K562 (cell line): ENCODE measurements around the gene RABEPK. TPM values are rescaled to one million over a fixed set of nuclear protein-coding genes. Genes with fewer than 3 reads are reported as not detected.

Experiments used
- CC2D1A ChIP-seq: fragments of 450-650 bp; IDR thresholded peaks from 2 replicates; pipeline ENCODE4 v1.6.1; 2017; ENCODE audit warnings: mild to moderate bottlenecking
- FOXK2 ChIP-seq, 2 experiments: fragments of 450-650 bp; IDR thresholded peaks in 1 of 2; conservative IDR thresholded peaks in 1 of 2; 2 replicates each; pipeline ENCODE4 v1.6.1; 2016; ENCODE audit warnings: low read depth in 2 of 2, mild to moderate bottlenecking in 1 of 2
- MTA1 ChIP-seq: fragments of 450-650 bp; IDR thresholded peaks from 2 replicates; pipeline ENCODE4 v1.6.1; 2017; ENCODE audit warnings: borderline replicate concordance
- MTA2 ChIP-seq: fragments of 450-650 bp; IDR thresholded peaks from 2 replicates; pipeline ENCODE4 v1.6.1; 2016; ENCODE audit warnings: low read depth
- PHB2 ChIP-seq: fragments of 450-650 bp; IDR thresholded peaks from 2 replicates; pipeline ENCODE4 v1.6.1; 2017; ENCODE audit warnings: low read depth
- RCOR1 ChIP-seq, 2 experiments: IDR thresholded peaks; 2 replicates each; pipeline ENCODE4 v1.6.1; 2012; ENCODE audit warnings: low read depth in 2 of 2, low read length in 2 of 2, borderline replicate concordance in 1 of 2, improper control_type of control experiment in 1 of 2
- TEAD1 ChIP-seq, 2 experiments: fragments of 450-650 bp in 1 of 2; sonication (generic) in 1 of 2; formaldehyde crosslinking; IDR thresholded peaks; 2 replicates each; pipeline versions ENCODE4 v1.4.0 to v1.8.0; 2020 to 2022; ENCODE audit warnings: mild to moderate bottlenecking in 2 of 2, missing genetic modification reagents in 1 of 2
- U2AF2 ChIP-seq: fragments of 200-400 bp; formaldehyde crosslinking; optimal IDR thresholded peaks from 2 replicates; pipeline ENCODE3; 2017; ENCODE audit warnings: low read depth, mild to moderate bottlenecking, low read length
- polyA plus RNA-seq, 8 experiments: library from polyadenylated mRNA; depleted of rRNA in 4 of 8; stranded (reverse) in 5 of 8; unstranded in 3 of 8; fragments of >200 nt; fragmentation: Nextera tagmentation in 2 of 8; fragmentation: Illumina TruSeq in 1 of 8; extraction: Ambion mirVana in 2 of 8; extraction: Trizol in 1 of 8; gene quantifications; 2 replicates each; pipeline versions ENCODE4 v1.2.1 to v1.2.3, GENCODE V29; 2011 to 2014; ENCODE audit warnings: inconsistent platforms in 1 of 8, missing spikeins in 1 of 8
- total RNA-seq, 7 experiments: library from RNA; depleted of rRNA in 6 of 7; stranded (reverse); fragments of >200 nt in 6 of 7; fragmentation: Illumina TruSeq in 2 of 7; extraction: Trizol in 2 of 7; gene quantifications; 2 replicates each; pipeline versions ENCODE4 v1.2.1 to v1.2.3, GENCODE V29; 2011 to 2021; ENCODE audit warnings: low replicate concordance in 1 of 7
- TF ChIP-seq, protein P1 (sequence below): sonication (generic); formaldehyde crosslinking; IDR thresholded peaks from 2 replicates; pipeline ENCODE4 v1.8.1; 2023; ENCODE audit warnings: mild to moderate bottlenecking, missing genetic modification reagents
- TF ChIP-seq, protein P2 (sequence below): fragments of 450-650 bp; IDR thresholded peaks from 2 replicates; pipeline ENCODE4 v1.6.1; 2016; ENCODE audit warnings: low read depth
- TF ChIP-seq, protein P3 (sequence below): fragments of 450-650 bp; IDR thresholded peaks from 2 replicates; pipeline ENCODE4 v1.6.1; 2016; ENCODE audit warnings: antibody characterized with exemption
- TF ChIP-seq, protein P4 (sequence below): fragments of 250-450 bp; sonication (Bioruptor Pico); IDR thresholded peaks from 2 replicates; pipeline ENCODE4 v1.9.0; 2021; ENCODE audit warnings: mild to moderate bottlenecking
- TF ChIP-seq, protein P5 (sequence below): sonication (generic); formaldehyde crosslinking; IDR thresholded peaks from 2 replicates; pipeline ENCODE4 v1.8.1; 2023; ENCODE audit warnings: mild to moderate bottlenecking, missing genetic modification reagents

RABEPK gene
- total and polyA plus RNA-seq, 9 of the 15 experiments (the other 6 are each of a cell fraction or from before 2014, with no cell fraction given), result 38.3 to 113 (median 52.8) TPM

DNA sequence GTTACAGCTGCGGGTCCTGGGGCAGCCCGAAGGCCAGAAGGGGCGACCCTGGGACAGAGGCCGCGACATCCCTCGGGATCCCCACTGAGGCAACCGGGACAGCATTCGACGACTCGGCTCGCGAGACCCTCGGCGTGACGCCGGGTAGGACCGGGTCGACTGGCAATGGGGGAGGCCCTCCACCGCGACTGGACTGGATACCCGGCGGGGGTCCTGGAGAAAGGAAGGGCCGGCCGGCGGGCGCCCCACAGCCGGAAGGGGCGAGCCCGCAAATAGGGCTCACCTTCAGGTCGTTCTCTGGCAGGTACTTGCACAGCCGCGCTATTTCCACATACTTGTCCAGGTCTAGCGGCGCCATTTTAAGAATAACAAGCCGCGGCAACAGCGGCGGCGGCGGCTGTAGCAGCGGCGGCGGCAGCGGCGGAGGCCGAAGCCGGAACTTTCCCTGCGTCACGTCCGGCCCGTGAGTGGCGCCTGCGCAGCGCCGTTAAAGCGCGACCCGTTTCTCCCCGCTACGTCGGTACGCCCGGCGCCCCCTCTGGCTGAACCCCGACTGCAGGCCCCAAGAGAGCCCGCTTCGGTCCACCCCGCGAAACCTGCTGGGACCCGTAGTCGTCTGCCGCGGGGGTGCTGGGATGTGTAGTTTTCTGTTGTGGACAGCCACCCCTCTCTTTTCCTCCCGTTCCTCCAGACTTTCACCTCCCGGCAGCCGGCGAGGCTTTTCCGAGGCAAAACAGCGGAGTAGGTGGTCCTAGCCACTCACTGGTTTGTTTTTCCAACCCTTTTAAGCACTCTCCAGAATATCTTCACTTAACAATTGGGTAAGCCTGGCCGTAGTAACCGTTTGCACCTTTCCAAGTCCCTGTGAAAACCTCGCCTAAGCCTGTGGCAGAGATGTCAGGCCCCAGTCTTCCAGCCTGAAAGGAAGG lies 10.7 kb upstream of the RABEPK start, which contains the start of gene PPP6C (continued):
- TF ChIP-seq, protein P1, sequence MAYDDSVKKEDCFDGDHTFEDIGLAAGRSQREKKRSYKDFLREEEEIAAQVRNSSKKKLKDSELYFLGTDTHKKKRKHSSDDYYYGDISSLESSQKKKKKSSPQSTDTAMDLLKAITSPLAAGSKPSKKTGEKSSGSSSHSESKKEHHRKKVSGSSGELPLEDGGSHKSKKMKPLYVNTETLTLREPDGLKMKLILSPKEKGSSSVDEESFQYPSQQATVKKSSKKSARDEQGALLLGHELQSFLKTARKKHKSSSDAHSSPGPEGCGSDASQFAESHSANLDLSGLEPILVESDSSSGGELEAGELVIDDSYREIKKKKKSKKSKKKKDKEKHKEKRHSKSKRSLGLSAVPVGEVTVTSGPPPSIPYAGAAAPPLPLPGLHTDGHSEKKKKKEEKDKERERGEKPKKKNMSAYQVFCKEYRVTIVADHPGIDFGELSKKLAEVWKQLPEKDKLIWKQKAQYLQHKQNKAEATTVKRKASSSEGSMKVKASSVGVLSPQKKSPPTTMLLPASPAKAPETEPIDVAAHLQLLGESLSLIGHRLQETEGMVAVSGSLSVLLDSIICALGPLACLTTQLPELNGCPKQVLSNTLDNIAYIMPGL, result no peak; the same call in 1 of the 2 replicates
- TF ChIP-seq, protein P2, sequence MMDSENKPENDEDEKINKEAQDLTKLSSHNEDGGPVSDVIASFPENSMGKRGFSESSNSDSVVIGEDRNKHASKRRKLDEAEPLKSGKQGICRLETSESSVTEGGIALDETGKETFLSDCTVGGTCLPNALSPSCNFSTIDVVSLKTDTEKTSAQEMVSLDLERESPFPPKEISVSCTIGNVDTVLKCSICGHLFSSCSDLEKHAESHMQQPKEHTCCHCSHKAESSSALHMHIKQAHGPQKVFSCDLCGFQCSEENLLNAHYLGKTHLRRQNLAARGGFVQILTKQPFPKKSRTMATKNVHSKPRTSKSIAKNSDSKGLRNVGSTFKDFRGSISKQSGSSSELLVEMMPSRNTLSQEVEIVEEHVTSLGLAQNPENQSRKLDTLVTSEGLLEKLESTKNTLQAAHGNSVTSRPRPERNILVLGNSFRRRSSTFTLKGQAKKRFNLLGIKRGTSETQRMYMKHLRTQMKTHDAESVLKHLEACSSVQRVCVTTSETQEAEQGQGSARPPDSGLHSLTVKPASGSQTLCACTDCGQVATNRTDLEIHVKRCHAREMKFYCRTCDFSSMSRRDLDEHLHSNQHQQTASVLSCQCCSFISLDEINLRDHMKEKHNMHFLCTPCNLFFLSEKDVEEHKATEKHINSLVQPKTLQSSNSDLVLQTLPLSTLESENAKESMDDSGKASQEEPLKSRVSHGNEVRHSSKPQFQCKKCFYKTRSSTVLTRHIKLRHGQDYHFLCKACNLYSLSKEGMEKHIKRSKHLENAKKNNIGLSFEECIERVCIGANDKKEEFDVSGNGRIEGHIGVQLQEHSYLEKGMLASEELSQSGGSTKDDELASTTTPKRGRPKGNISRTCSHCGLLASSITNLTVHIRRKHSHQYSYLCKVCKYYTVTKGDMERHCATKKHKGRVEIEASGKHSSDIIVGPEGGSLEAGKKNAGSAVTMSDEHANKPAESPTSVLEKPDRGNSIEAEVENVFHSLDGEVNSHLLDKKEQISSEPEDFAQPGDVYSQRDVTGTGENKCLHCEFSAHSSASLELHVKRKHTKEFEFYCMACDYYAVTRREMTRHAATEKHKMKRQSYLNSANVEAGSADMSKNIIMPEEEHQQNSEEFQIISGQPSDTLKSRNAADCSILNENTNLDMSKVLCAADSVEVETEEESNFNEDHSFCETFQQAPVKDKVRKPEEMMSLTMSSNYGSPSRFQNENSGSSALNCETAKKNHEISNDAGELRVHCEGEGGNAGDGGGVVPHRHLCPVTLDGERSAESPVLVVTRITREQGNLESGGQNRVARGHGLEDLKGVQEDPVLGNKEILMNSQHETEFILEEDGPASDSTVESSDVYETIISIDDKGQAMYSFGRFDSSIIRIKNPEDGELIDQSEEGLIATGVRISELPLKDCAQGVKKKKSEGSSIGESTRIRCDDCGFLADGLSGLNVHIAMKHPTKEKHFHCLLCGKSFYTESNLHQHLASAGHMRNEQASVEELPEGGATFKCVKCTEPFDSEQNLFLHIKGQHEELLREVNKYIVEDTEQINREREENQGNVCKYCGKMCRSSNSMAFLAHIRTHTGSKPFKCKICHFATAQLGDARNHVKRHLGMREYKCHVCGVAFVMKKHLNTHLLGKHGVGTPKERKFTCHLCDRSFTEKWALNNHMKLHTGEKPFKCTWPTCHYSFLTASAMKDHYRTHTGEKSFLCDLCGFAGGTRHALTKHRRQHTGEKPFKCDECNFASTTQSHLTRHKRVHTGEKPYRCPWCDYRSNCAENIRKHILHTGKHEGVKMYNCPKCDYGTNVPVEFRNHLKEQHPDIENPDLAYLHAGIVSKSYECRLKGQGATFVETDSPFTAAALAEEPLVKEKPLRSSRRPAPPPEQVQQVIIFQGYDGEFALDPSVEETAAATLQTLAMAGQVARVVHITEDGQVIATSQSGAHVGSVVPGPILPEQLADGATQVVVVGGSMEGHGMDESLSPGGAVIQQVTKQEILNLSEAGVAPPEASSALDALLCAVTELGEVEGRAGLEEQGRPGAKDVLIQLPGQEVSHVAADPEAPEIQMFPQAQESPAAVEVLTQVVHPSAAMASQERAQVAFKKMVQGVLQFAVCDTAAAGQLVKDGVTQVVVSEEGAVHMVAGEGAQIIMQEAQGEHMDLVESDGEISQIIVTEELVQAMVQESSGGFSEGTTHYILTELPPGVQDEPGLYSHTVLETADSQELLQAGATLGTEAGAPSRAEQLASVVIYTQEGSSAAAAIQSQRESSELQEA, result peak; percentile 100
- no peak for TF ChIP-seq MTA2
- TF ChIP-seq PHB2, result no peak
- TF ChIP-seq, protein P3, sequence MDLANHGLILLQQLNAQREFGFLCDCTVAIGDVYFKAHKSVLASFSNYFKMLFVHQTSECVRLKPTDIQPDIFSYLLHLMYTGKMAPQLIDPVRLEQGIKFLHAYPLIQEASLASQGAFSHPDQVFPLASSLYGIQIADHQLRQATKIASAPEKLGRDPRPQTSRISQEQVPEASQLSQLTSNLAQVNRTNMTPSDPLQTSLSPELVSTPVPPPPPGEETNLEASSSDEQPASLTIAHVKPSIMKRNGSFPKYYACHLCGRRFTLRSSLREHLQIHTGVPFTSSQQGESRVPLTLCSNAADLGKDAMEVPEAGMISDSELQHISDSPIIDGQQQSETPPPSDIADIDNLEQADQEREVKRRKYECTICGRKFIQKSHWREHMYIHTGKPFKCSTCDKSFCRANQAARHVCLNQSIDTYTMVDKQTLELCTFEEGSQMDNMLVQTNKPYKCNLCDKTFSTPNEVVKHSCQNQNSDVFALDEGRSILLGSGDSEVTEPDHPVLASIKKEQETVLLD, result peak; percentile 87
- TF ChIP-seq U2AF2, result no peak
- peak; percentile 42 to 76; a peak in 3 of 4 replicates for TF ChIP-seq FOXK2 (conservative IDR thresholded peaks at IDR 0.05 in 1 of 2, IDR thresholded peaks at IDR 0.05 in 1 of 2; ENCODE audit: low read depth in 2 of 2)
- TF ChIP-seq MTA1, result peak; percentile 94
- TF ChIP-seq, protein P4, sequence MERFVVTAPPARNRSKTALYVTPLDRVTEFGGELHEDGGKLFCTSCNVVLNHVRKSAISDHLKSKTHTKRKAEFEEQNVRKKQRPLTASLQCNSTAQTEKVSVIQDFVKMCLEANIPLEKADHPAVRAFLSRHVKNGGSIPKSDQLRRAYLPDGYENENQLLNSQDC (CRISPR knock-in tag), result peak; percentile 95; the same call in 1 of the 2 replicates
- TF ChIP-seq, protein P5, sequence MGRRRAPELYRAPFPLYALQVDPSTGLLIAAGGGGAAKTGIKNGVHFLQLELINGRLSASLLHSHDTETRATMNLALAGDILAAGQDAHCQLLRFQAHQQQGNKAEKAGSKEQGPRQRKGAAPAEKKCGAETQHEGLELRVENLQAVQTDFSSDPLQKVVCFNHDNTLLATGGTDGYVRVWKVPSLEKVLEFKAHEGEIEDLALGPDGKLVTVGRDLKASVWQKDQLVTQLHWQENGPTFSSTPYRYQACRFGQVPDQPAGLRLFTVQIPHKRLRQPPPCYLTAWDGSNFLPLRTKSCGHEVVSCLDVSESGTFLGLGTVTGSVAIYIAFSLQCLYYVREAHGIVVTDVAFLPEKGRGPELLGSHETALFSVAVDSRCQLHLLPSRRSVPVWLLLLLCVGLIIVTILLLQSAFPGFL (CRISPR knock-in tag), result peak; percentile 49; the same call in 1 of the 2 replicates
- peak in 1 of 2 experiments; percentile 65; a peak in 2 of 4 replicates for TF ChIP-seq TEAD1 (CRISPR knock-in tag; IDR thresholded peaks at IDR 0.05)
- peak in 1 of 2 experiments; percentile 82; a peak in 2 of 4 replicates for TF ChIP-seq RCOR1 (IDR thresholded peaks at IDR 0.05; ENCODE audit: borderline replicate concordance in 1 of 2, low read depth in 2 of 2, low read length in 2 of 2)
- 0 out of 2 replicates have a peak, but pooled peaks have one; percentile 31 for TF ChIP-seq CC2D1A
